Transverse colon (tissue), 4 donors: Measurements from ENCODE around the gene CORO2B. TPM values are rescaled to one million over a fixed set of nuclear protein-coding genes. Genes with fewer than 3 reads are reported as not detected.

ENCODE experiments used
- DNase-seq: peaks from one replicate; pipeline ENCODE4 v3.0.0-alpha.2; 2019
- H3K27ac ChIP-seq, 4 donors: fragments of 200-600 bp; sonication (generic); 2 replicates each; pipeline ENCODE4 v1.5.1; 2016 to 2018; ENCODE audit warnings: inconsistent platforms in 4 of 4
- H3K27me3 ChIP-seq: fragments of 200-600 bp; sonication (generic); 2 replicates; pipeline ENCODE4 v1.5.1; 2017; ENCODE audit warnings: inconsistent platforms
- H3K36me3 ChIP-seq, 4 donors: fragments of 200-600 bp; sonication (generic); 2 replicates each; pipeline ENCODE4 v1.5.1; 2017 to 2019; ENCODE audit warnings: inconsistent platforms in 4 of 4
- H3K4me1 ChIP-seq, 4 donors: fragments of 200-600 bp; sonication (generic); 2 replicates each; pipeline ENCODE4 v1.5.1; 2017 to 2020; ENCODE audit warnings: inconsistent platforms in 4 of 4
- H3K4me3 ChIP-seq, 4 donors: fragments of 200-600 bp; sonication (generic); 1 replicate in 1 of 4; 2 replicates in 3 of 4; pipeline versions ENCODE4 v1.5.1 to v1.6.1; 2017 to 2019; ENCODE audit warnings: inconsistent platforms in 4 of 4
- H3K9me3 ChIP-seq, 2 donors: fragments of 200-600 bp; sonication (generic); 2 replicates each; pipeline ENCODE4 v1.5.1; 2017 to 2019; ENCODE audit warnings: inconsistent platforms in 2 of 2
- CTCF ChIP-seq, 5 experiments: fragments of 200-600 bp in 3 of 5; fragments of 450-650 bp in 2 of 5; sonication (generic) in 3 of 5; IDR thresholded peaks; 1 replicate in 2 of 5; 2 replicates in 3 of 5; pipeline ENCODE4 v1.5.1; 2016 to 2017; ENCODE audit warnings: antibody characterized with exemption in 5 of 5, inconsistent platforms in 3 of 5, mild to moderate bottlenecking in 2 of 5, moderate library complexity in 1 of 5
- EP300 ChIP-seq: sonication (generic); formaldehyde crosslinking; IDR thresholded peaks from one replicate; pipeline ENCODE4 v1.6.1; 2017; ENCODE audit warnings: antibody characterized with exemption, low read depth
- POLR2A ChIP-seq: fragments of 450-650 bp; IDR thresholded peaks from one replicate; pipeline ENCODE4 v1.6.1; 2016; ENCODE audit warnings: antibody characterized with exemption, mild to moderate bottlenecking, moderate library complexity
- POLR2AphosphoS5 ChIP-seq, 3 donors: sonication (generic); formaldehyde crosslinking; IDR thresholded peaks; one replicate each; pipeline ENCODE4 v1.6.1; 2016; ENCODE audit warnings: antibody characterized with exemption in 3 of 3
- WGBS, 2 donors: methylation state at CpG; one replicate each; pipeline ENCODE4 v1.1.5; 2018; ENCODE audit warnings: low coverage in 1 of 2; 5-methylcytosine and 5-hydroxymethylcytosine counted together
- in situ Hi-C, 4 donors: fragments of 200-750 bp; cut with MboI; loops; one replicate each; pipeline versions ENCODE4 v1.15.0 to v1.15.1; 2017; ENCODE audit warnings: low sequenced_read_pairs in 3 of 4, low pct_ligation_motif_present in 1 of 4, low pct_unique_long_range_greater_than_20kb in 1 of 4
- intact Hi-C: fragments of 100-400 bp; cut with DNase I; formaldehyde crosslinking; loops from one replicate; pipeline ENCODE4 v1.15.1; 2023; ENCODE audit warnings: low total_unique reads
- total RNA-seq, 4 donors: library from RNA; depleted of rRNA; stranded (reverse); fragments of >200 nt; gene quantifications; one replicate each; pipeline ENCODE4 v1.1.0, GENCODE V29; 2016

CORO2B gene
- total RNA-seq, 4 donors from 2014 or later = 0.40 to 2.2 (median 2.0) TPM

GRCh38 chr15:68626283-68626682, 47.5 kb downstream of the CORO2B start:
- in situ Hi-C loops = no loop called here
- Histone ChIP-seq H3K27me3 (peaks cover 39% of the 10 kb centered on the region), H3K36me3 (no peaks in the 10 kb centered on the region), H3K4me1 (no peaks in the 10 kb centered on the region), H3K27ac (no peak overlapping the region), H3K9me3 (no peaks in the 10 kb centered on the region), H3K4me3 (no peak overlapping the region)
- TF ChIP-seq POLR2A (no peak), CTCF (IDR thresholded peaks at IDR 0.05) (no peak), EP300 (no peak), POLR2AphosphoS5 (IDR thresholded peaks at IDR 0.05) (no peak)
- intact Hi-C loops = no loop called here
- DNase-seq = no peak
- WGBS, 2 donors = 52% methylated on average over 3 of the region's 3 CpGs; no CpG with 5 or more reads in 1 of the 2 donors

GRCh38 chr15:68626739-68627138, 47.9 kb downstream of the CORO2B start:
- H3K27me3 ChIP-seq = peaks cover 39% of the 10 kb centered on the region
- WGBS, 2 donors = 81% methylated on average over 3 of the region's 3 CpGs; no CpG with 5 or more reads in 1 of the 2 donors
- no peak for DNase-seq
- H3K4me1 ChIP-seq = no peaks in the 10 kb centered on the region
- TF ChIP-seq CTCF (IDR thresholded peaks at IDR 0.05) = no peak
- TF ChIP-seq POLR2A = no peak
- no peak for TF ChIP-seq POLR2AphosphoS5 (IDR thresholded peaks at IDR 0.05)
- TF ChIP-seq EP300 = no peak
- in situ Hi-C loops = no loop called here
- no peak overlapping the region for H3K27ac ChIP-seq
- intact Hi-C loops = no loop called here
- H3K9me3 ChIP-seq = no peaks in the 10 kb centered on the region
- no peaks in the 10 kb centered on the region for H3K36me3 ChIP-seq
- no peak overlapping the region for H3K4me3 ChIP-seq

- Histone ChIP-seq H3K4me3 (no peak overlapping the region), H3K4me1 (no peaks in the 10 kb centered on the region), H3K27ac (no peak overlapping the region), H3K27me3 (peaks cover 39% of the 10 kb centered on the region), H3K9me3 (no peaks in the 10 kb centered on the region), H3K36me3 (no peaks in the 10 kb centered on the region)
- DNase-seq = no peak
- TF ChIP-seq POLR2A (no peak), EP300 (no peak), POLR2AphosphoS5 (IDR thresholded peaks at IDR 0.05) (no peak), CTCF (IDR thresholded peaks at IDR 0.05) (no peak)
- WGBS, 2 donors = 73 to 92% methylated on average over 6 to 7 of the region's 7 CpGs
- in situ Hi-C loops = no loop called here
- intact Hi-C loops = no loop called here
Measured at GRCh38 chr15:68627476-68627875, 48.7 kb downstream of the CORO2B start.

GRCh38 chr15:68627995-68628394, 49.2 kb downstream of the CORO2B start:
- Histone ChIP-seq H3K4me1 (no peaks in the 10 kb centered on the region), H3K4me3 (no peak overlapping the region), H3K36me3 (no peaks in the 10 kb centered on the region), H3K27ac (no peak overlapping the region), H3K27me3 (peaks cover 39% of the 10 kb centered on the region), H3K9me3 (no peaks in the 10 kb centered on the region)
- in situ Hi-C loops (no loop called here), intact Hi-C loops (no loop called here)
- TF ChIP-seq POLR2A (no peak), EP300 (no peak), POLR2AphosphoS5 (IDR thresholded peaks at IDR 0.05) (no peak), CTCF (IDR thresholded peaks at IDR 0.05) (no peak)
- no peak for DNase-seq
- WGBS, 2 donors = 88 to 100% methylated on average over 1 to 2 of the region's 2 CpGs
